Measurements from ENCODE around the gene EIF4A3.

EIF4A3 gene

DNA sequence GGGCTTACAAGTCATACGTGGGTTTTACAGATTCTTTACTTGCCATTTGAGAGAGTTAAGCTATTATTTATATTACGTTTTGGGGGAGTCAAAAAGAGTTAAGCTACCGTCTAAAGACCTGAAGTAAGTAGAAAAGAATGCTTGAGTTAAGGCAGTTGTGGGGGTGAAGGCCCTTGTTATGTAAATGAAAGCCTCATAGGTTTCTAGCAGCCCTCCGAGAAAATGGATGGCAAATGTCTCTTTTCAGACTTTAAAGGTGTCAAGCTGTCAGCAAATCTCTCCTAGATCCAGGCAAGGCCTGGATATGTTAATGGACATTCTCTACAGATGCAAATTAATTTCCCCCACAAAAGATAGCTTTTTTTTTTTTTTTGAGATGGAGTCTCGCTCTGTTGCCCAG, 7.2 kb upstream of the EIF4A3 start:
- in situ Hi-C loops (cut with HindIII; ENCODE audit: low sequenced_read_pairs), result no loop called here

DNA sequence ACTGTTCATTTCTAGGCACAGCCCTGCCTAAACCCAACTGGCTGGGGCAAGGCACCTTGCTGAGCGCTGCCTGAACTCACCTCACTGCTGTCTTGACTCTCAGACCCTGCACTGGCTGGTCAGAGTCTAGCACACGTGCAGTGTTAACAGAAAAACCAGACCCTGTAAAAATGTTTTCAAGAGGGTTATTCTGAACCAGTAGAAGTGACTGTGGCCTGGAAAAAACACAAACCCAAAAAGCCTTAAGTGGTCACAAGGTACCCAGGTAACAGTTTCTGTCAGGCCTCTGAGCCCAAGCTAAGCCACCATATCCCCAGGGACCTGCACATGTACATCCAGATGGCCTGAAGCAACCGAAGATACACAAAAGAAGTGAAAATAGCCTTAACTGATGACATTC, 6.1 kb upstream of the EIF4A3 start:
- in situ Hi-C loops (cut with HindIII; ENCODE audit: low sequenced_read_pairs), result no loop called here
- TF ChIP-seq, protein P1, sequence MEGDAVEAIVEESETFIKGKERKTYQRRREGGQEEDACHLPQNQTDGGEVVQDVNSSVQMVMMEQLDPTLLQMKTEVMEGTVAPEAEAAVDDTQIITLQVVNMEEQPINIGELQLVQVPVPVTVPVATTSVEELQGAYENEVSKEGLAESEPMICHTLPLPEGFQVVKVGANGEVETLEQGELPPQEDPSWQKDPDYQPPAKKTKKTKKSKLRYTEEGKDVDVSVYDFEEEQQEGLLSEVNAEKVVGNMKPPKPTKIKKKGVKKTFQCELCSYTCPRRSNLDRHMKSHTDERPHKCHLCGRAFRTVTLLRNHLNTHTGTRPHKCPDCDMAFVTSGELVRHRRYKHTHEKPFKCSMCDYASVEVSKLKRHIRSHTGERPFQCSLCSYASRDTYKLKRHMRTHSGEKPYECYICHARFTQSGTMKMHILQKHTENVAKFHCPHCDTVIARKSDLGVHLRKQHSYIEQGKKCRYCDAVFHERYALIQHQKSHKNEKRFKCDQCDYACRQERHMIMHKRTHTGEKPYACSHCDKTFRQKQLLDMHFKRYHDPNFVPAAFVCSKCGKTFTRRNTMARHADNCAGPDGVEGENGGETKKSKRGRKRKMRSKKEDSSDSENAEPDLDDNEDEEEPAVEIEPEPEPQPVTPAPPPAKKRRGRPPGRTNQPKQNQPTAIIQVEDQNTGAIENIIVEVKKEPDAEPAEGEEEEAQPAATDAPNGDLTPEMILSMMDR (IDR thresholded peaks at IDR 0.05; ENCODE audit: low read depth, low read length), result no peak
- H3K4me3 ChIP-seq (ENCODE audit: low read depth, low read length), result no peak overlapping the region
- DNase-seq (ENCODE audit: low read depth, low spot score), result no peak

More for the DNA sequence above, 7.2 kb upstream of the EIF4A3 start:
- no peak overlapping the region for H3K4me3 ChIP-seq (ENCODE audit: low read depth, low read length)
- no peak for DNase-seq (ENCODE audit: low read depth, low spot score)
- TF ChIP-seq, protein P1 (IDR thresholded peaks at IDR 0.05; ENCODE audit: low read depth, low read length), result no peak

DNA sequence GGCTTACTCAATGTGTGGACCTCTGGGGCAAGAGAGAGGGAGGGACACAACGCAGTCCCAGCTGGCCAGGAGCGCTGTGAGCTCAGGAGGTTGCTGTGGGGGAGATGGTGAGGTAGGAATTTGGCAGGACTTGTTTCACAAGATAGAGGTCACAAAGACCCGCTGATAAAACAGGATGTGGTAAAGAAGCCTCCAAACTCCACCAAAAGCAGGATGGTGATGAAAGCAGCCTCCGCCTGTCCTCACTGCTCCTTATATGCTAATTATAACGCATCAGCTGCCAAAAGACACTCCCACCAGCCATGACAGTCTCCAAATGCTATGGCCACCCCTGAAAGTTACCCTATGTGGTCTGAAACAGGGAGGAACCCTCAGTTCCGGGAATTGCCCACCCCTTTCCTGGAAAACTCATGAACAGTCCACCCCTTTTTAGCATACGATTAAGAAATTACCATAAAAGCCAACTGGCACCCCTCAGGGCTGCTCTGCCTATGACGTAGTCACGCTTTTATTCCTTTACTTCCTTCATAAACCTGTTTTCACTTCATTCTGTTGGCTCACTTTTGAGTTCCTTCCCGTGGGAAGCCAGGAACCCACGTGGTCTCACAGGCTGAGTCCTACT, 5.3 kb upstream of the EIF4A3 start:
- DNase-seq (ENCODE audit: low read depth, low spot score), result peak; percentile 51
- in situ Hi-C loops (cut with HindIII; ENCODE audit: low sequenced_read_pairs), result no loop called here
- no peak overlapping the region for H3K4me3 ChIP-seq (ENCODE audit: low read depth, low read length)
- TF ChIP-seq, protein P1 (IDR thresholded peaks at IDR 0.05; ENCODE audit: low read depth, low read length), result no peak

DNA sequence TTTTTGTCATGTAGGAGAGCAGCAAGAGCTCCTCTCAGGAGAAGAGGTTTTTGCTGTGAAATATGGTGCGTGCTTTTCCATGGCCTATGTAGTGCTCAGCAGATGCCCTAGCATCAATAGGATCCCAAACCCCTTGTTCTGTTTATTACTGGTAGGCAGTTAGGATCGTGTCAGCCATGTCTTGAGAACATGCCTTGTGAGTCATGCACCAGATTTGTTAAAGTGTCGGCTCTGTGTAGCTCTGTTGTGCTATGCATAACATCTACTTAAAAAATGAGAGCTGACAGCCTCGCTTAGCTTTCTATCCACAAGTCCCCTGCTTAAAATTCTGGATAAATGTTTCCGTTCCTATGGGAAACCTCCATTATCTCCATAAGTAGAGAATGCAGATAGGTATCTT, 4.4 kb upstream of the EIF4A3 start:
- TF ChIP-seq, protein P1 (IDR thresholded peaks at IDR 0.05; ENCODE audit: low read depth, low read length), result no peak
- in situ Hi-C loops (cut with HindIII; ENCODE audit: low sequenced_read_pairs), result no loop called here
- DNase-seq (ENCODE audit: low read depth, low spot score), result peak; percentile 67
- H3K4me3 ChIP-seq (ENCODE audit: low read depth, low read length), result no peak overlapping the region

DNA sequence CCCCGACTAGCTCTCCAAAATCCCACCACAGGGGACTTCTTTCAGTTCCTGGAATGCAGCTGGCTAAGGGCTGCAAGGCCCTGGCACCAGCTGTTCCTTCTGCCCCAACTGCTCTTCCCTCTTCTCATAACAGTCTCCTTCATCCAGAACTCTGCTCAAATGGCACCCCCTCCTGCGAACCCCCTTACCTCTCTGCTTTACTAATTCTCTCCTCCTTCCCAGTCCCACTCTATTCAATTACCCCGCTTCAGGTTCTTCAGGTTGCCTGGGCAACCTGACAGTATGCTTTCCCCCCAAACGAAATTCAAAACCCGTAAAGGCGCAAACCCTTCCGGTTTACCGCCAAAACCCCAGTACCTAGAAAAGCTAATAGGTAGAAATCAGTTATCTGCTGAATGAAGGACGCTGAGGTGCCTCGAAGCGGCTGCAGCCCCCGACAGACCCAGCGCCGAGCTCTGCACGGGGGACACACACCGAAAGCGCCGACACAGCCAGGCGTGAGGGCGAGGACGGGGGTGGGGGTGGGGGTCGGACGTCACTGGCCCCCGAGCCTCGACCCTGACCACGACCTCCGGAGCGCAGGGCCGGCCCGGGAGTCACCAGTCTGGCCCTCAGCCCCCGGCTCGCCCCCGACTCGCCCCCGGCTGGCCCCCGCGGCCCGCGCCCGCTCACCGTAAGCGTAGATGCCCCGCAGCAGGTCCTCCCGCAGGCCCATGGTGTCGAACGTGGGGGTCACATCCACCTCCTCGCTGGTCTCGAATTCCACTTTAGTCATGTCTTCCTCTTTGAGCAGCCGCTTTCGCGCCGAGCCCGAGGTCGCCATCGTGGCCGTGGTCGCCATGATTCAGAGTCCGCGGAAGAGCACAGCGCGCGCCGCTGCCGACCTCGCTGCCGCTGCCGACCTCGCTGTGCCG, 550 bp downstream of the EIF4A3 start:
- peak overlapping the region; percentile 90 for H3K4me3 ChIP-seq (ENCODE audit: low read depth, low read length)
- DNase-seq (ENCODE audit: low read depth, low spot score), result no peak
- in situ Hi-C loops (cut with HindIII; ENCODE audit: low sequenced_read_pairs), result no loop called here
- TF ChIP-seq, protein P1 (IDR thresholded peaks at IDR 0.05; ENCODE audit: low read depth, low read length), result no peak

DNA sequence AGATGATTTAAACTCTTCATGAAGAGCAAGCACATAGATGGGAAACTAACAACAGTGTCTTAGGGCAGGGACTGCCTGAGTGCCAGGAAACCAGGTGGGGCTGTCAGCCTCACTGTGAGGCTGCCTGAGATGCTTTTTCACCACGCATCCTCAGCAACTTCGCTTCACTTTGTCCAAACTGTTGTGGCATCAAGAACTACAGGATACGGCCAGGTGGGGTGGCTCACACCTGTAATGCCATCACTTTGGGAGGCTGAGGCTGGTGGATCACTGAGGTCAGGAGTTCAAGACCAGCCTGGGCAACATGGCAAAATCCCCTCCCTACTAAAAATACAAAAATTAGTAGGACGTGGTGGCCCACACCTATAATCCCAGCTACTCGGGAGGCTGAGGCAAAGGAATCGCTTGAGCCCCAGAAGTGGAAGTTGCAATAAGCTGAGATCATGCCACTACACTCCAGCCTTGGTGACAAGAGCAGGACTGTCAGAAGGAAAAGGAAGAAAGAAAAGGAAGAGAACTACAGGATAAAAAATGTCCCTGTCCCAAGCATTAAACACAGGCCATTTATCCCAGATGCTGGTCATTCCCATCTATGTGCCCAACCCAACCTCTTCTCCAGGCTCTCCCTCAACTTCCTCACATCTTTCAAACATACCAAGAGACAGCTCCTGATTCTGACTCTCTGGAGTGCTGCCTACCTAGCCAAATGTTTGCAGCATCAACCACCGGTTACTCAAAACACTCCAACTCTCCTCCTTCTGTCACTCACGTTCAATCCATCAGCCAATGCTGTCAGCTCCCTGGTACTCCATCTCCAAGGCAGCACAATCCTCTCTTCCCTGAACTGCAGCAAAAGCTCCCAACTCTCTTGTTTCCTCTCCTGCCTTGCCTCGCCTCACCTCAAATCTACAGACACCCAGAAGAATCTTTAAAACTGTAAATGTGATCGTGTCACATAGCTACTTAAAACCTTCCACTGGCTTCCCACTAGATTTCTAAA, 1.6 kb downstream of the EIF4A3 start:
- peak overlapping the region; percentile 90 for H3K4me3 ChIP-seq (ENCODE audit: low read depth, low read length)
- TF ChIP-seq, protein P1 (IDR thresholded peaks at IDR 0.05; ENCODE audit: low read depth, low read length), result no peak
- DNase-seq (ENCODE audit: low read depth, low spot score), result no peak
- in situ Hi-C loops (cut with HindIII; ENCODE audit: low sequenced_read_pairs), result no loop called here

All from astrocyte of the spinal cord (primary cell).